ENCODE data around the gene SMCO4.
"Not testable (repeated sequence)": the region's sequence is repeated elsewhere in the genome, so short reads cannot be mapped to it uniquely, and the experiment has no call there.

- not testable (repeated sequence) for TF ChIP-seq CTCF (IDR thresholded peaks at IDR 0.05; ENCODE audit: poor library complexity); EZH2 (IDR thresholded peaks at IDR 0.05; ENCODE audit: borderline replicate concordance); EZH2phosphoT487 (IDR thresholded peaks at IDR 0.05; ENCODE audit: low read depth, severe bottlenecking, unreplicated experiment)
Measured at GRCh38 chr11:93463666-93464065, 79.5 kb downstream of the SMCO4 start.
